ENCODE results near the gene PTPN14.

PTPN14 gene

DNA sequence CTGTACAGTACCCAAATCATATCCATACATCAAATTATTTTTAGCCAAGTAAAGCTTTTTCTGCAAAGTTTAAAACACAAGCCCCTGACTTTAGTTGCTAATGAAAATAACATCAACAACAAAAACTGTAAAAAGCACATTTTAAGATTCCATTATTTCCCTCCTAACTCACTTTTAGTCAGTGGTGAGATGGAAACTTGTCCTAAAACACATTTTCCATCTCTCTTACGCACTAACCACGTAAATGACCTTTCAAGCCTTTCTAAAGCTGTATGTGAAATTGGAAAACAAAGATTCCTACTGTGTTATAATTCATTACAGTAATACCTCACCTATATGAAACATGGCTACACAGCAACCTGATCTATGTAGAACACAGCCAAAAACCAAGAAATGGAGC is 77.5 kb downstream of the PTPN14 start:
- no peak overlapping the region for H3K4me3 ChIP-seq (ENCODE audit: low read depth, low read length)
- TF ChIP-seq CTCF (IDR thresholded peaks at IDR 0.05; ENCODE audit: low read depth, low read length) (no peak), MAX (IDR thresholded peaks at IDR 0.05; ENCODE audit: low read depth, low read length) (no peak), POLR2A (IDR thresholded peaks at IDR 0.05; ENCODE audit: extremely low read depth, insufficient read length) (no peak), MYC (IDR thresholded peaks at IDR 0.05; ENCODE audit: low read depth, low read length) (no peak)
- DNase-seq (ENCODE audit: low read depth): no peak

GRCh38 chr1:214473387-214473786 is 78.0 kb downstream of the PTPN14 start:
- TF ChIP-seq POLR2A (IDR thresholded peaks at IDR 0.05; ENCODE audit: extremely low read depth, insufficient read length): no peak
- TF ChIP-seq CTCF (IDR thresholded peaks at IDR 0.05; ENCODE audit: low read depth, low read length): no peak
- TF ChIP-seq MYC (IDR thresholded peaks at IDR 0.05; ENCODE audit: low read depth, low read length): no peak
- no peak for TF ChIP-seq MAX (IDR thresholded peaks at IDR 0.05; ENCODE audit: low read depth, low read length)
- H3K4me3 ChIP-seq (ENCODE audit: low read depth, low read length): no peak overlapping the region
- DNase-seq (ENCODE audit: low read depth): no peak

GRCh38 chr1:214472364-214472763 is 79.0 kb downstream of the PTPN14 start:
- DNase-seq (ENCODE audit: low read depth): no peak
- no peak overlapping the region for H3K4me3 ChIP-seq (ENCODE audit: low read depth, low read length)
- no peak for TF ChIP-seq CTCF (IDR thresholded peaks at IDR 0.05; ENCODE audit: low read depth, low read length)
- TF ChIP-seq MYC (IDR thresholded peaks at IDR 0.05; ENCODE audit: low read depth, low read length): no peak
- TF ChIP-seq POLR2A (IDR thresholded peaks at IDR 0.05; ENCODE audit: extremely low read depth, insufficient read length): no peak
- TF ChIP-seq MAX (IDR thresholded peaks at IDR 0.05; ENCODE audit: low read depth, low read length): no peak

- TF ChIP-seq MYC (IDR thresholded peaks at IDR 0.05; ENCODE audit: low read depth, low read length) (no peak), MAX (IDR thresholded peaks at IDR 0.05; ENCODE audit: low read depth, low read length) (no peak), POLR2A (IDR thresholded peaks at IDR 0.05; ENCODE audit: extremely low read depth, insufficient read length) (no peak), CTCF (IDR thresholded peaks at IDR 0.05; ENCODE audit: low read depth, low read length) (no peak)
- DNase-seq (ENCODE audit: low read depth): no peak
Observed at GRCh38 chr1:214471458-214471857, 79.9 kb downstream of the PTPN14 start.

DNA sequence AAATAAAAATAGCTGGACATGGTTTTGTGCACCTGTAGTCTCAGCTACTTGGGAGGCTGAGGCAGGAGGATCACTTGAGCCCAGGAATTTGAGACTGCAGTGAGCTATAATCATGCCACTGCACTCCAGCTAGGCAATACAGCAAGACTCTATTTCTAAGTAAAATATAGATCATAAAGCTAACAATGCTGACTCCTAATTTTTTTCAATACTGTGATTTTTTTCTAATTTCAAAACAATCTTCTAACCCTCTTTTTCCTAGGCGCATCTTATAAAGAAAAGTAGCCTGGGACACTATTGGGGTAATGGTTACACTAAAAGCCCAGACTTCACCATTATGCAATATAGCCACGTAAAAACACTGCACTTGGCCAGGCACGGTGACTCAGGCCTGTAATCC is 81.3 kb downstream of the PTPN14 start:
- TF ChIP-seq POLR2A (IDR thresholded peaks at IDR 0.05; ENCODE audit: extremely low read depth, insufficient read length) (no peak), MAX (IDR thresholded peaks at IDR 0.05; ENCODE audit: low read depth, low read length) (no peak)
- H3K4me3 ChIP-seq (ENCODE audit: low read depth, low read length): no peak overlapping the region
- DNase-seq (ENCODE audit: low read depth): no peak

More at GRCh38 chr1:214471458-214471857, 79.9 kb downstream of the PTPN14 start:
- H3K4me3 ChIP-seq (ENCODE audit: low read depth, low read length): no peak overlapping the region

DNA sequence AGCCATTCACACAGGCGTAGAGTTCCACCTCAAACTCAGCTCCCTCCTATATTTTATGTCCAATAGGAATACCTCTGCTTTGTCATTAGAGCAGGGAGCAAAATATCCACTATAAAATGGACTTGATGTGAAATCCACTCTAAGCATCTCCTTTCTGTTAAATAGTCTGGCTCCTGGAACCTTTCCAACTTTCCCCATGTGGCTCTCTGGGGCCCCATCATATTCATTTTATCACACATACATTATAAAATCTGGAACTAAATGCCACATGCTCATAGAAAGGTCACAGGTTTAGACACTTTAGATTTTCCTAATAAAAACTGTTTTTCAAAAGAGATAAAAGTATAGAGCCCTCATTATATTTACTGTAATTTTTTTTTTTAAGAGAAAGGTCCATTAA is 82.1 kb downstream of the PTPN14 start:
- no peak for TF ChIP-seq POLR2A (IDR thresholded peaks at IDR 0.05; ENCODE audit: extremely low read depth, insufficient read length)
- no peak for DNase-seq (ENCODE audit: low read depth)
- no peak overlapping the region for H3K4me3 ChIP-seq (ENCODE audit: low read depth, low read length)

DNA sequence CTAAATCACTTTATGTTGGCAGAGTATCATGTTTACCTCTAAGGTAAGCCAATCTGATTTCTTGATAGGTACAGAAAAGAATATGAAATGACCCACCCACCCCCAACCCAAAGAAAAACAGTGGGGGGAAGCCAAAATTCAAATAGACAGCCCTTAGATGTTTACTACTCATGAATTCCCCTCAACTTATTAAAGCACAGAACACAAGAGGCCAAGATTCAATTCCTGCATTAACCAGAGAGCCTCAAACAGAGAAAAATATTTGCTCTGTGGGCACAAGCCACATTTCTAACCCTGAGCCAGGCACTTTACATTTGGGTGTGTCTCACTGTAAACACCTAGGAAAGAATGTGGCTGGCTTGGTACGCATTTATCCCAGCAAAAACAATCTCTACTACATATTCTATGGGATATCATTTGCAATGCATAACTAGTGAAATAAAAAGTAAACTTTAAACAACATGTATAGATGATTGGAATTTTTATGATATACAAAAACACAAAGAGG is 84.3 kb downstream of the PTPN14 start:
- no peak for DNase-seq (ENCODE audit: low read depth)

More for the DNA sequence above, 84.3 kb downstream of the PTPN14 start:
- TF ChIP-seq CTCF (IDR thresholded peaks at IDR 0.05; ENCODE audit: low read depth, low read length) (no peak), POLR2A (IDR thresholded peaks at IDR 0.05; ENCODE audit: extremely low read depth, insufficient read length) (no peak), MYC (IDR thresholded peaks at IDR 0.05; ENCODE audit: low read depth, low read length) (no peak), MAX (IDR thresholded peaks at IDR 0.05; ENCODE audit: low read depth, low read length) (no peak)
- H3K4me3 ChIP-seq (ENCODE audit: low read depth, low read length): no peak overlapping the region

Data from NB4 (cell line).